NK-92 (cell line): ENCODE results near the gene TPCN2.

ENCODE experiments used
- DNase-seq: peaks from one replicate; lab custom pipeline; 2025; ENCODE audit not compliant: unreplicated experiment; lab: John Stamatoyannopoulos, UW

TPCN2 gene

GRCh38 chr11:69159150-69159852 is 110.6 kb downstream of the TPCN2 start:
- DNase-seq = no peak

GRCh38 chr11:69160296-69161116 is 111.8 kb downstream of the TPCN2 start:
- no peak for DNase-seq

GRCh38 chr11:69161117-69161407 is 112.3 kb downstream of the TPCN2 start:
- DNase-seq = no peak

GRCh38 chr11:69162505-69162904 is 113.8 kb downstream of the TPCN2 start:
- DNase-seq = no peak

- DNase-seq = no peak
Measured at GRCh38 chr11:69163842-69164241, 115.1 kb downstream of the TPCN2 start.

- DNase-seq = no peak
Measured at GRCh38 chr11:69164824-69165223, 116.1 kb downstream of the TPCN2 start.

GRCh38 chr11:69165775-69166174 is 117.0 kb downstream of the TPCN2 start:
- DNase-seq = no peak

- DNase-seq = no peak
Measured at GRCh38 chr11:69166218-69167115, 117.7 kb downstream of the TPCN2 start.

GRCh38 chr11:69167130-69167915 is 118.6 kb downstream of the TPCN2 start:
- DNase-seq = no peak

GRCh38 chr11:69167916-69168691 is 119.4 kb downstream of the TPCN2 start:
- DNase-seq = no peak

GRCh38 chr11:69169479-69169878 is 120.7 kb downstream of the TPCN2 start:
- no peak for DNase-seq

- DNase-seq = no peak
Measured at GRCh38 chr11:69170704-69171103, 122.0 kb downstream of the TPCN2 start.

GRCh38 chr11:69171476-69172240 is 122.9 kb downstream of the TPCN2 start:
- no peak for DNase-seq

- DNase-seq = no peak
Measured at GRCh38 chr11:69172674-69173073, 123.9 kb downstream of the TPCN2 start.

- no peak for DNase-seq
Measured at GRCh38 chr11:69173331-69173730, 124.6 kb downstream of the TPCN2 start.

GRCh38 chr11:69173925-69174581 is 125.3 kb downstream of the TPCN2 start:
- DNase-seq = no peak

GRCh38 chr11:69174841-69175240 is 126.1 kb downstream of the TPCN2 start:
- no peak for DNase-seq

- DNase-seq = no peak
Measured at GRCh38 chr11:69178819-69179482, 130.2 kb downstream of the TPCN2 start.
